Fibroblast of gingiva (primary cell): ENCODE measurements around the gene MAP3K12.

Source experiments
- DNase-seq: peaks from one replicate; pipeline ENCODE4 v3.0.0-alpha.2; 2011; ENCODE audit warnings: low read depth

The MAP3K12 gene

GRCh38 chr12:53508534-53509170 is 9.4 kb upstream of the MAP3K12 start:
- DNase-seq: peak; percentile 58

GRCh38 chr12:53507603-53507885 is 8.3 kb upstream of the MAP3K12 start:
- no peak for DNase-seq

- DNase-seq: no peak
Observed at GRCh38 chr12:53506881-53507602, 7.8 kb upstream of the MAP3K12 start, which contains the start of gene NPFF. Gene NPFF (minus strand): TSS chr12:53507484. CDS start chr12:53507474, 10 bp downstream.

GRCh38 chr12:53506450-53506785 is 7.2 kb upstream of the MAP3K12 start:
- no peak for DNase-seq

- DNase-seq: no peak
Observed at GRCh38 chr12:53505555-53506449, 6.5 kb upstream of the MAP3K12 start.

- DNase-seq: peak; percentile 83
Observed at GRCh38 chr12:53505086-53505485, 5.8 kb upstream of the MAP3K12 start.

GRCh38 chr12:53504004-53504920 is 5.0 kb upstream of the MAP3K12 start:
- no peak for DNase-seq

GRCh38 chr12:53502983-53503728 is 3.9 kb upstream of the MAP3K12 start:
- DNase-seq: no peak

- DNase-seq: no peak
Observed at GRCh38 chr12:53502331-53502730, 3.1 kb upstream of the MAP3K12 start.

- DNase-seq: no peak
Observed at GRCh38 chr12:53501615-53502181, 2.4 kb upstream of the MAP3K12 start.

GRCh38 chr12:53500776-53501614 is 1.7 kb upstream of the MAP3K12 start, which contains the start of gene TARBP2:
Gene TARBP2 (plus strand): TSS chr12:53501283. CDS start chr12:53501409, 126 bp downstream.
- peak; percentile 100 for DNase-seq

- peak; percentile 90 for DNase-seq
Observed at GRCh38 chr12:53500142-53500775, 1.0 kb upstream of the MAP3K12 start.

GRCh38 chr12:53498235-53498630 is 1.0 kb downstream of the MAP3K12 start:
- no peak for DNase-seq

GRCh38 chr12:53497461-53497860 is 1.8 kb downstream of the MAP3K12 start:
- DNase-seq: no peak

- no peak for DNase-seq
Observed at GRCh38 chr12:53496752-53497032, 2.6 kb downstream of the MAP3K12 start.

GRCh38 chr12:53495903-53496751 is 3.1 kb downstream of the MAP3K12 start:
- DNase-seq: peak; percentile 79

GRCh38 chr12:53493610-53494391 is 5.5 kb downstream of the MAP3K12 start:
- DNase-seq: no peak
